HL-60/S4 treated with phorbol 12-myristate 13-acetate at 8.2 ng/mL for 4 days and 3 days (cell line): ENCODE data around the gene HS6ST3.
"Not testable (repeated sequence)": the region's sequence is repeated elsewhere in the genome, so short reads cannot be mapped to it uniquely, and the experiment has no call there.

Experiments
- in situ Hi-C: fragments of 300-500 bp; cut with MboI; formaldehyde crosslinking; loops from 2 replicates; pipeline ENCODE4 v1.15.0; 2022; ENCODE audit warnings: low sequenced_read_pairs

The HS6ST3 gene

DNA sequence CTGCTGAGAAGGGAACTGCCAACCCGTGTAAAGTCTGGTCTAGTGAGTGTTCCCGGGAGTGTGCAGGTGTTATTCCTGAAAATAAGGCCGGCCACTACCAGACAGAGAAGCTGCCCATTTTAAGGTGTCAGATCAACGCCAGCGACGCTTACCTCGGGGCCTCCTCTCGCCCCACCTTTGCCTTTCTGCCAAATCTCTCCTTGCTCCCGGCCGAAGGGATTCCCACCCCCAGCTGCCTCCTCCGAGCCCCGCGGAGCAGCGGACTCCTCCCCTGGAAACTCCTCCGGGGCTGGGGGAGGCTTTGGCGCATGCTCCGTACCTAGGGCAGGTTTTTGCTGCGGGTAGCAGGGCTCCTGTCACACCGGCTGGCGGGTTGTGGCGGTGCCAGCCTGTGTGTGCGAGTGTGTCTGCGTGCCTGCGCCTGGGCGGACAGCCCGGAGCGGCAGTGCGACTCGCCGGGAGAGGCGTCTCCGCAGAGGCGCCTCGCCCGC, at the start of gene HS6ST3:
HS6ST3 (plus strand) TSS at position 359 of the 491 bp plus-strand sequence.
- in situ Hi-C loops = no loop called here

DNA sequence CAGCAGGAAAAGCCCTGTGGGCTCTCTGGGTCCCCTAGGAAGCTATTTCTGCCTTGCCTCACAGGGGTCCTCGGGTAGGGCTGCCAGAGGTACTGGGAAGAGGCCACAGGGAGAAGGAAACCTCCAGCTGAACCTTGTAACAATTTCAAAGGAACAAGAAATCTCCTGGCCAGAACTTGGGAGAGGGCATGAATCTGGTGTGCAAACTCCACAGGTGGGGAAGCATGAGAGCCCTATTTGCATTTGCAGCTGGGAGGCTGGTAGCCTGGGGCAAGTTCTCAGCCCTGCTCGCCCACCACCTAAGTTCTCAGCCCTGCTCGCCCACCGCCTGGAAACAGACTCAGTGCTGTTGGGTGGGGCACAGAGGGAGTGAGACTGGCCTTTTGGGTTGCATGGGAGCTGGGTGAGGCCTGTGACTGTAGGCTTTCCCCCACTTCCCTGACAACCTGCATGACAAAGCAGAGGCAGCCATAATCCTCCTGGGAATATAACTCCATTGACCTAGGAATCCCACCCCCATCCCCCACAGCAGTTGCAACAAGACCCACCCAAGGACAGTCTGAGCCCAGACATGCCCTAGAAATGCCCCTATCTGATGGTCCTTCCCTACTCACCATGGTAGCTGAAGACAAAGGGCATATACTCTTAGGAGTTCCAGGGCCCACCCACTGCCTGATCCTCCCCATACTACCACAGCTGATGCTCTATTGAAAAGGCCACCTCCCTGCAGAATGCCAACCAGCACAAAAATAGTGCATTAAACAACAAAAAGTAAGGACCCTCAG, 48.4 kb upstream of the HS6ST3 start:
- in situ Hi-C loops = no loop called here

DNA sequence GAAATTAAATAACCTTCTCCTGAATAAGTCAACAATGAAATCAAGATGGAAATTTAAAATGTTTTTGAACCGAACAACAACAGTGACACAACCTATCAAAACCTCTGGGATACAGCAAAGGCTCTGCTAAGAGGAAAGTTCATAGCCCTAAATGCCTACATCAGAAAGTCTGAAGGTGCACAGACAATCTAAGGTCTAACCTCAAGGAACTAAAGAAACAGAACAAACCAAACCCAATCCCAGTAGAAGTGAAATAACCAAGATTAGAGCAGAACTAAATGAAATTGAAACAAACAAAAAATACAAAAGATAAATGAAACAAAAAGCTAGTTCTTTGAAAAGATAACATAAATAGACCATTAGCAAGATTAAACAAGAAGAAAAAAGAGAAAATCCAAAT, 45.7 kb upstream of the HS6ST3 start:
- in situ Hi-C loops = no loop called here

DNA sequence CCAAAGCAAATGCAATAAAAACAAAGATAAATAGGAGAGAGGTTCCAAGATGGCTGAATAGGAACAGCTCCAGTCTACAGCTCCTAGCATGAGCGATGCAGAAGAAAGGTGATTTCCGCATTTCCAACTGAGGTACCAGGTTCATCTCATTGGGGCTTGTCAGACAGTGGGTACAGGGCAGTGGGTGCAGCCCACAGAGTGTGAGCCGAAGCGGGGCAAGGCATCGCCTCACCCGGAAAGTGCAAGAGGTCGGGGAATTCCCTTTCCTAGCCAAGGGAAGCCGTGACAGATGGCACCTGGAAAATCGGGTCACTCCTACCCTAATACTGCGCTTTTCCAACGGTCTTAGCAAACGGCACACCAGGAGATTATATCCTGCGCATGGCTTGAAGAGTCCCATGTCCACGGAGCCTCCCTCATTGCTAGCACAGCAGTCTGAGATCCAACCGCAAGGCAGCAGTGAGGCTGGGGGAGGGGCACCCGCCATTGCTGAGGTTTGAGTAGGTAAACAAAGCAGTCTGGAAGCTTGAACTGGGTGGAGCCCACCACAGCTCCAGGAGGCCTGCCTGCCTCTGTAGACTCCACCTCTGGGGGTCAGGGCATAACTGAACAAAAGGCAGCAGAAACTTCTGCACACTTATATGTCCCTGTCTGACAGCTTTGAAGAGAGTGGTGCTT, 43.3 kb upstream of the HS6ST3 start:
- in situ Hi-C loops = not testable (repeated sequence)

DNA sequence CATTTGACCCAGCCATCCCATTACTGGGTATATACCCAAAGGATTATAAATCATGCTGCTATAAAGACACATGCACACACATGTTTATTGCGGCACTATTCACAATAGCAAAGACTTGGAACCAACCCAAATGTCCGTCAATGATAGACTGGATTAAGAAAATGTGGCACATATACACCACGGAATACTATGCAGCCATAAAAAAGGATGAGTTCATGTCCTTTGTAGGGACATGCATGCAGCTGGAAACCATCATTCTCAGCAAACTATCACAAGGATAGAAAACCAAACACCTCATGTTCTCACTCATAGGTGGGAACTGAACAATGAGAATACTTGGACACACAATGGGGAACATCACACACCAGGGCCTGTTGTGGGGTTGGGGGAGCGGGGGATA, 39.0 kb upstream of the HS6ST3 start:
- in situ Hi-C loops = not testable (repeated sequence)

DNA sequence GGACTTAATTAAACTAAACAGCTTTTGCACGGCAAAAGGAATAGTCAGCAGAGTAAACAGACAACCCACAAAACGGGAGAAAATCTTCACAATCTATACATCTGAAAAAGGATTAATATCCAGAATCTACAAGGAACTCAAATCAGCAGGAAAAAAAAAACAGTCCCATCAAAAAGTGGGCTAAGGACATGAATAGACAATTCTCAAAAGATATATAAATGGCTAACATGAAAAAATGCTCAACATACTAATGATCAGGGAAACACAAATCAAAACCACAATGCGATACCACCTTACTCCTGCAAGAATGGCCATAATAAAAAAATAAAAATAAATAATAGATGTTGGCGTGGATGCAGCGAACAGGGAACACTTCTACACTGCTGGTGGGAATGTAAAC, 38.4 kb upstream of the HS6ST3 start:
- in situ Hi-C loops = not testable (repeated sequence)

DNA sequence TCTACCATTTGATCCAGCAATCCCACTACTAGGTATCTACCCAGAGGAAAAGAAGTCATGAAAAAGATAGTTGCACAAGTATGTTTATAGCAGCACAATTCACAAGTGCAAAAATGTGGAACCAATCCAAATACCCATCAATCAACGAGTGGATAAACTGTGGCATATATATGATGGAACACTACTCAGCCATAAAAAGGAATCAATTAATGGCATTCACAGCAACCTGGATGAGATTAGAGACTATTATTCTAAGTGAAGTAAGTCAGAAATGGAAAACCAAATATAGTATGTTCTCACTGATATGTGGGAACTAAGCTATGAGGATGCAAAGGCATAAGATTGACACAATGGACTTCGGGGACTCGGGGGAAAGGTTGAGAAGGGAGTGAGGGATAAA, 38.0 kb upstream of the HS6ST3 start:
- in situ Hi-C loops = not testable (repeated sequence)

DNA sequence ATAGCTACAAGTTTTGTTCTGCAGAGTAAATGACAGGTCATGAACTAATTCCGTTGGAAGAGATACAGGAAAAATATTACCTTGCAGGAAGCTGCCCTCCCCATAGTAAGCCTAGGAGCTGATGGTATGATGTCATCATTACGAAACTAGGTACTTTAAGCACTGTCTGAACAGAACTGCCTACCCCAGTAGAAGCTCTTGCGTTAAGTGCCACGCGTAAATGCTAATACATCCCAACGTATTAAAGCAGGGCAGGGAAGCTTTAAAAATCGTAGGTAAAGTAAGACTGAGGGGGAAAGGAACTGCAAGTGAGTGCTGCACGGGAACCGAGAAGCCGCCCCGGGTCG, 37.3 kb upstream of the HS6ST3 start:
- in situ Hi-C loops = no loop called here

DNA sequence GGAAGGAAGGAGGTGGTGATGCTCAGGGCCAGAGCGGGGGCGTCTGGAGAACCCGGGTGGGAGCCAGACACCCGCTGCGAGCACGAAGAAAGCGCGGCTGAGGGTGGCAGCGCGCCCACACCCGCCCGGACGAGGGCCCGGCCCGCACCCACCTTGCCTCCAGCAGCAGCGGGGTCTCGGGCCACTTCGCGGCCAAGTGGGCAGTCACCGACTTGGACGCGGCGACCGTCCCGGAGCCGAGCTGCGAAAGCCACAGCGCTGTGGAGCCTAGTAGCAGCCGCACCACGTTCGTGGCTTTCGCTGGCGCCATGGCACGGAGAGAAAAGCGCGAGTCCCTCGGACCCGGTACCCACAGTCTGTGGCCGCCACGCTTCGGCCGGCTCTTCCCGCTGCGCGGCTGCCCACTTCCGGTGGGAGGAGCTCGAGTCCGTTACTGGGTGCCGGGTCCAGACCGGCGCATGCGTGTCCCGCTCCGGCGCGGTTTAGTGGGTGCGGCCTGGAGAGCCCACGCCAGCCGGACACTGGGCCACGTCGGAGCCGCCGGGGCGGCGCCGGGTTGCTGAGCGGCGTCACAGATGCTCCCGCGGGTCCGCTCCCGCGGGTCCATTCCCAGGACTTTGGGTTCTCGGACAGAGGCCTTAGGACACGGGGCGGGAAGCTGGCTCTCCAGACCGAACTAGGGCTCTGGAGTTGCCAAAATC, 36.8 kb upstream of the HS6ST3 start, which contains the start of gene UGGT2:
UGGT2 (minus strand) TSS at position 399 of the 701 bp plus-strand sequence; CDS start at position 310, 89 bp downstream.
- in situ Hi-C loops = no loop called here

DNA sequence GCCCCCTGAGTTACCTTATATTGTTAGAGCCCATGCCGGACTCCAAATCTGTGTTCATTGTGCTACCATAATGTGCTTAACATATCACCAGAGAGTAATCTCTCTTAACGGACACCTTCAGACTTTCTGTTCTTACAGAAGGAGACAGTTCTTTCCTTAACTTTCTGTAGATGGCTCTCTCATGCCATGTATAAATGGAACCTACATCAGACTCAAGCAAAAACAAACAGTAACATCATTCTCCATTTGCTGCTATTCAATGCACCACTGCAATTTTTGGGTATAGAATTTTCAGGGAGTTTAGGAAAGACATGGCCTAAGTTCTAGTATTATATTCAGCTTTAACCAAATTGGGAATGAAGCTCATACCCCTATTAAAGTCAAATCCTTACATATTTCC, 24.1 kb upstream of the HS6ST3 start:
- in situ Hi-C loops = no loop called here

DNA sequence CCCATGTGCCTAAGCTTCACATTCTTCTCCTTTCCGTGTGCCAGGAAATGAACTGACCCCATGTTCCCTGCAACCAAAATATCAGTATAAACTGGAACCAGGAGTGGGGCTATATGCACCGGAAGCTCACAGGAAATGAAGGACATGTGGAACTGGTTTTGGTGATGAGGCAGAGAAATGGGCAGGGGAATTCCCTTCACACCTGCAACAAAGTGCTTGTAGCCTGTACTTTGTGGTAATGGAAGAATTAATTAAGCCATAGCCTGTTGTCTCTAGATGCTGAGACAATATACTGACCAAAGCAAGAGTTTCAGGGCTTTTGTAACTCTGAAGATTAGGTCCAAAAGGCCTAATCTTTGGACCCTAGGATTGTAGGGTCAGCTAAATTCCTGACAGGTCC, 21.2 kb upstream of the HS6ST3 start:
- in situ Hi-C loops = no loop called here

DNA sequence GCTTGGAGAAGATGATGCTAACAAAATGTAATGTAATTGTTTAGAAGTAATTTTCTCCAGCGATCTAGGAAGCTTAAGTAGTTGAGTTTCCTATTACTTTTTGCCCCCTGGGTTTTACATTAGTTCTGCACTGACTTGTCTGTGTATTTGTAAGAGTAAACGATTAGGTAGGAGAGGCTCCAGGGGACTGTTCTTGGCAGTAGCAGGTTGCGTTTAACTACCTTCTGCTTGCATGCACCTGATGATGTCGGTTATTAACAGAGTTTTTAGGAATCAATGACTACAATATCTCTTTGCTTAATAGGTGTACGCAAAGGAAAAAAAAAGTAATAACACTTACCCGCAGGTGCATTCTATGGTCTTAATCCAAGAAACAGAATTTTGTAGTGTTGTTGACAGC, 18.4 kb upstream of the HS6ST3 start:
- in situ Hi-C loops = no loop called here

DNA sequence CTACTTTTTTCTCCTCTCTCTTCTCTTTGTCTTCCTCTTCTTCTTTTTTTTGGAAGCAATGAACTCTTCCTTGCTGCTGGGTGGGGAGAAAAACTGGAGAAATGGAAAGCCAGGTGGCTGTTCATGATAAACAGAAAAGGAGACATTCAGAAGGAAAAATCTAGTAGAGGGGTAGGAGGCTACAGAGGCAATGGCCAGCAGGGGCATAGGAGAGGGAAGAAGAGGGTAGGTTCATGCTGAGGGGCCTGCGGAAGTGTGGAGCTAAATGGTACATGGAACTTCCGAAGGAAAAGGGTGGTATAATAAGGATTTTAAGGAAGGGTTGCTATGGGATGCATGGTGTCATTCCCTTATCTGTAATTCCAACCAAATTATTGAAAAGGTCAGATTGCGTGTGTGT, 17.5 kb upstream of the HS6ST3 start:
- in situ Hi-C loops = no loop called here

DNA sequence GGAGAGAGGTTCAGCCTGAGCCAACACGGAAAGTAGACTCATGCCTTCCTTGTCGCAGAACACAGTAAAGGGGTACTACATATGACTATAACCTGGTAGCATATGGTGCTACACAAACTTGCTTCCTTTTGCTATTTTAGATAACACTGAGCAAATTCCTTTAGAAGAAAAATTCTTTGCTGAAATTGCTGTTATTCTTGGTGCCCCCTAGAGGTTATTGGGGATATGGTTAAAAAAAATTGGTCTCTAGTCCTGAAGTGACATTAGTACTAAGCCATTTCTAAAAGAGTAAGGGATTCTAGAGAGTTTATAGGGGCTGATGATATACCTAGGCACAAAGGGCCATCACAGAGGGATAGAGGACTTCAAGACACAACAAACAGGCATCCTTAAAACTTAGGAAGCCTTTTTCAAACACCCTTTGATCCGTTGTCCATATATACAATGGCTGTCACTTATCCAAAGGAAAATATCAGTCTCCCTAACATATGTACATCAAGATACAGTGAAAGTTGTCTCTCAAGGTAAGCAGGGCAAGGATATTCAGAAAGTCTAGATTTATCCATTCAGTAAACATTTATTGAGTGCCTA, 13.9 kb upstream of the HS6ST3 start:
- in situ Hi-C loops = no loop called here

DNA sequence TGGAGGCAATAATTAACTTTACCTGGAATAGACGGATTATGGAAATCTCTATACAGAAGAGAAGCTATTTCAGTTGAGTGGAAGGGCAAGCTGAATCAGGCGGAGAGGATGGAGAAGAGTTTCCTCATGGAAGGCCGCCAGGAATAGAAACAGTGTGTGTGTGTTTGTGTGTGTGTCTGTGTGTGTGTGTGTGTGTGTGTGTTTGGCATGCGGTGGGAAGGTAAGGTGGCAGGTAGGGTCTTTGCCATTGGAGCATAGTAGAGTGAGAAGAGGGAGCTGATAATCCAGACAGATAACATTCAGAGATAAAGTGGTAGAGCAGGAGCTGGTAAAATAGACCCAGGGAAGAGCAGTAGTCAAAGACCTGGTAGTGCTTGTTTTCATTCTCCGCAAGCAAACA, 9.2 kb upstream of the HS6ST3 start:
- in situ Hi-C loops = no loop called here

DNA sequence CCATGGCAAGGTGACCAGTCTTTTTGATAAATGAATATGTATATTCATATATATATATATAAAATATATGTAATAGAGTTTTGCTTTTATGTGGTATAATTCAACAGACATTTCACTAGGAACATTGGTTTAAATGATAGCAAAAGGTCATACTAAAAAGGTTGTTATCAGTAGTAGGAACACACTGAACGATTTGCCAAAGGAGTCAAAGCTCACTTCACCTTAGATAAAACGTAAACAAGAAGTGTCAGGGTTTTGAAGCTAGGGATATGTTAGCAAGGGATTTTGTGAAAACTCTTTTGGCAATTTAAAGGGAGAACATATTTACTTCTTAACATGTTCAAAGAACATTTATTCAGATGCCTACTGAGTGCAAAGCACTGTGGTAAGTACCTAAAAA, 8.0 kb upstream of the HS6ST3 start:
- in situ Hi-C loops = no loop called here

DNA sequence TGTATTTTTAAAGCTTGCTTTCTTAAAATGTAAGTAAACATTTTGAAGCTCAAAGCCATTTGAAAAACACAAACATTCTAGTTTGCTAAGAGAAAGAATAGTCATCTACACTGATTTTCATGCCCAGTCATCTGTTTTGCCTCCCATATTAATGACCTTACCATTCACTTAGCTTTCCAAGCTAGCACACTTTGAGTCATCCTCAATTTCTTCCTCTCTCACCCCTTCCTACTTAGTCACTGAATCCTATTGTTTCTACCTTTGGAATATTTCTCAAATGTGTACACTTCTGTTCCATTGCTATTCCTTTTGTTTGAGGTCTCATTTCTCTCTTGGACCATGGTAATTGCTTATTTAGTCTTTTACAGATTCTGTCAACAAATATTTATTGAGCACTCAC, 7.3 kb upstream of the HS6ST3 start:
- in situ Hi-C loops = no loop called here

DNA sequence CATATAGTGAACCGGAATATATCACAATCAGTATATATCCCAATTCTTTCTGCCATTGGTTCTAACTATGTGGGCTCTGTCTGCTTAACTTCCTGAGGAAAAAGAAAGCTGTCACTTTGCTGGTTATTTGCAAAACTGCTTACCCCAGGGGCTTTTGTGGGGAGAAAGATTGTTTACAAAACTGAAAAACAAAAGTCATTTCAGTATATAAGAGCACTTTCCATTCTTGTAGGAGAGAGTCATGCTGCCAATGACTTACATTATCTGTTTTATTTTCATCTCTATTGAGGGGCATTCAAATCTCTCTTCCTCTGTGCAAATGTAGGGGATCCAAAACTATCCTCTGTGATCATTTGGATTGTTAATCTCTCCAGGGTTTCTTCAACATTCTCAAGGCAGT, 3.2 kb upstream of the HS6ST3 start:
- in situ Hi-C loops = no loop called here

DNA sequence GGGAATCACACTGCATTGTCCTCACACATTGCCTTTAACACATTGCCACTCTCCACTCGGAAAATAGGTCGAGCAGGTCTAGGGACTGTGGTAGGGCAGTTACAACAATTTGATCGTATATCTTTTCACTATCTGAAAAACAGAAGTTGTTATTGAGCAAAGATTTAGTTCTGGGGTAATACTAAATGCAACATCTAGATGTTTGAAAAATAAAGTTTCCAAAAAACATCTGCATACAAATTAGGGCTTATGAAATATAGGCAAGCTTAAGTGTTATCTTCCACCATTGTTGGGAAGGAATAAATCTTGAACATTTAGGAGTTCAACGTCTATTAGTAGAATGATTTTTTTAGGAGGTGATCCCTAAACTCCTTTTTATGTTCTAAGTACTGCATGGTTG, 768 bp upstream of the HS6ST3 start:
- in situ Hi-C loops = no loop called here

DNA sequence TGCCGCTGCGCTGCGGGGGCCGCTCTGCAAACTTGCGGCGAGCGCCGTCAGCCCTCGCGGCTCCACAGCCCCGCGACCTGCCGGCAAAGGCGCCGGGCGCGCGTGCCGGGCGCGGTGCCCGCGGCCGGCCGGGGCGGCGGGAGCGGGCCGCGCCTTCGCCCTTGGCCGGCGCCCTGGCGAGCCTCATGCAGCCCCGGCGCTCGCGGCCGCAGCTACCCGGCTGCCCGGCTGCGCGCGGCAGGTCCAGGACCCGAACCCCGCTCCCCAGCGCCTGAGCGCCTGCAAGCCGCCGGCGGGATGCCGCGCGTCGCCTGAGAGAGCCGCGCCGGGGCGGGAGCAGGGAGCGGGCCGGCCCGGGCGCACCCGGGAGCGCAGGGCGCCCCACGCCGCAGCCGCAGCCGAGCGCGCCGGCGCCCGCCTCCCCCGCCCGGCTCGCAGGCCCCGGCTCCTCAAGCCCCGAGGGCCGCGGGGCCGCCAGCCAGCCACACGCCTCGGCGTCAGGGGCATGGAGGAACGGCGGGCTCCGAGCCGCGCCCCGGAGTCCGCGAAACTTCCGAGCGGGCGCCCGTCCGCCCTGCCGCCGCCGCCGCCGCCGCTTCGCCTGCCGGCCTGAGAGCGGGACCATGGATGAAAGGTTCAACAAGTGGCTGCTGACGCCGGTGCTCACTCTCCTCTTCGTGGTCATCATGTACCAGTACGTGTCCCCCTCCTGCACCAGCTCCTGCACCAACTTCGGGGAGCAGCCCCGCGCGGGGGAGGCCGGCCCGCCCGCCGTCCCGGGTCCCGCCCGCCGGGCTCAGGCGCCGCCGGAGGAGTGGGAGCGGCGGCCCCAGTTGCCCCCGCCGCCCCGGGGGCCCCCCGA, 564 bp downstream of the HS6ST3 start:
- in situ Hi-C loops = no loop called here
